IMR-90 (cell line): ENCODE results near the gene KLHL28. TPM values are rescaled to one million over a fixed set of nuclear protein-coding genes. Genes with fewer than 3 reads are reported as not detected.

ENCODE experiments used
- ATAC-seq: fragments of 200-7000 bp; cut with Tn5 transposase; 2 replicates; pipeline ENCODE4 v1.9.1; 2020; ENCODE audit warnings: low read depth, mild to moderate bottlenecking, moderate library complexity
- BruUV-seq: library from RNA; stranded (reverse); fragments of 400-500 nt; replicated peaks from 2 replicates; lab custom pipeline; 2021; lab: Mats Ljungman, UMichigan
- CTCF ChIA-PET: fragments of 300-600 bp; formaldehyde crosslinking; extraction: SDS; loops from one replicate; lab custom pipeline; 2021; ENCODE audit warnings: antibody characterized with exemption; lab: Yijun Ruan, JAX
- POLR2A ChIA-PET: fragments of 300-600 bp; sonication (Branson Sonifier 250); formaldehyde crosslinking; loops from one replicate; lab custom pipeline; 2022; ENCODE audit warnings: antibody characterized with exemption; ENCODE audit not compliant: unreplicated experiment; lab: Charles Lee
- DNase-seq: peaks from one replicate; pipeline ENCODE4 v3.0.0; 2013
- H2AFZ ChIP-seq: replicated peaks from 2 replicates; pipeline ENCODE3; 2013; ENCODE audit warnings: low read length, mild to moderate bottlenecking; ENCODE audit not compliant: poor library complexity
- H2AK5ac ChIP-seq: 2 replicates; pipeline ENCODE4 v1.6.1; 2013; ENCODE audit warnings: low read depth, low read length, inconsistent platforms
- H2AK9ac ChIP-seq: replicated peaks from 2 replicates; pipeline ENCODE3; 2013; ENCODE audit warnings: mild to moderate bottlenecking, low read depth, low read length, moderate library complexity; ENCODE audit not compliant: poor library complexity
- H2BK120ac ChIP-seq: 2 replicates; pipeline ENCODE4 v1.6.1; 2013; ENCODE audit warnings: low read depth, low read length, inconsistent platforms
- H2BK15ac ChIP-seq: 3 replicates; pipeline ENCODE4 v1.6.1; 2013; ENCODE audit warnings: low read depth, low read length, inconsistent platforms
- H2BK20ac ChIP-seq: 2 replicates; pipeline ENCODE4 v1.6.1; 2013; ENCODE audit warnings: low read depth, mild to moderate bottlenecking, inconsistent platforms, low read length, moderate library complexity
- H2BK5ac ChIP-seq: 2 replicates; pipeline ENCODE4 v1.6.1; 2013; ENCODE audit warnings: mild to moderate bottlenecking, low read depth, low read length, inconsistent platforms; ENCODE audit not compliant: poor library complexity, severe bottlenecking
- H3K14ac ChIP-seq: replicated peaks from 2 replicates; pipeline ENCODE4 v1.6.1; 2013; ENCODE audit warnings: low read depth, low read length, inconsistent platforms
- H3K18ac ChIP-seq: 2 replicates; pipeline ENCODE4 v1.6.1; 2013; ENCODE audit warnings: low read depth, low read length, control low read depth
- H3K23ac ChIP-seq: 2 replicates; pipeline ENCODE4 v1.6.1; 2013; ENCODE audit warnings: low read depth, low read length, inconsistent platforms
- H3K27ac ChIP-seq: 2 replicates; pipeline ENCODE4 v1.5.1; 2013; ENCODE audit warnings: mild to moderate bottlenecking, control low read depth, low read length; ENCODE audit not compliant: insufficient read depth
- H3K27me3 ChIP-seq: 2 replicates; pipeline ENCODE4 v1.6.1; 2013; ENCODE audit warnings: low read length; ENCODE audit not compliant: control insufficient read depth, insufficient read depth
- H3K36me3 ChIP-seq: 2 replicates; pipeline ENCODE4 v1.6.1; 2013; ENCODE audit warnings: low read length, mixed read lengths; ENCODE audit not compliant: control insufficient read depth, insufficient read depth
- H3K4ac ChIP-seq: 2 replicates; pipeline ENCODE4 v1.6.1; 2013; ENCODE audit warnings: low read depth, low read length, inconsistent platforms
- H3K4me1 ChIP-seq: 2 replicates; pipeline ENCODE4 v1.6.1; 2013; ENCODE audit warnings: low read length, mixed read lengths; ENCODE audit not compliant: control insufficient read depth, insufficient read depth
- H3K4me2 ChIP-seq: 2 replicates; pipeline ENCODE4 v1.6.1; 2013; ENCODE audit warnings: low read depth, mild to moderate bottlenecking, control low read depth, low read length, moderate library complexity
- H3K4me3 ChIP-seq: 2 replicates; pipeline ENCODE4 v1.5.1; 2013; ENCODE audit warnings: low read depth, mild to moderate bottlenecking, control low read depth, low read length, moderate library complexity; ENCODE audit not compliant: insufficient read depth
- H3K56ac ChIP-seq: 2 replicates; pipeline ENCODE4 v1.6.1; 2013; ENCODE audit warnings: low read length, inconsistent platforms; ENCODE audit not compliant: insufficient read depth; ENCODE audit errors: extremely low read depth
- H3K79me1 ChIP-seq, 2 experiments: 2 replicates each; pipeline ENCODE4 v1.6.1; 2013; ENCODE audit warnings: low read length in 2 of 2, inconsistent platforms in 1 of 2, low read depth in 1 of 2
- H3K9ac ChIP-seq: 2 replicates; pipeline ENCODE4 v1.6.1; 2013; ENCODE audit warnings: low read depth, low read length, control low read depth
- H3K9me1 ChIP-seq: 2 replicates; pipeline ENCODE4 v1.6.1; 2013; ENCODE audit warnings: low read length, inconsistent platforms; ENCODE audit not compliant: insufficient read depth
- H3K9me3 ChIP-seq: 2 replicates; pipeline ENCODE4 v1.6.1; 2013; ENCODE audit warnings: low read length; ENCODE audit not compliant: control insufficient read depth, insufficient read depth
- H4K20me1 ChIP-seq: 2 replicates; pipeline ENCODE4 v1.6.1; 2013; ENCODE audit warnings: low read length, inconsistent platforms; ENCODE audit not compliant: insufficient read depth
- H4K5ac ChIP-seq: 2 replicates; pipeline ENCODE4 v1.6.1; 2013; ENCODE audit warnings: mild to moderate bottlenecking, low read depth, low read length, control low read depth
- H4K8ac ChIP-seq, 2 experiments: 2 replicates each; pipeline ENCODE4 v1.6.1; 2013; ENCODE audit warnings: low read depth in 2 of 2, low read length in 2 of 2, control low read depth in 1 of 2, inconsistent platforms in 1 of 2
- H4K91ac ChIP-seq: 2 replicates; pipeline ENCODE4 v1.6.1; 2013; ENCODE audit warnings: low read depth, low read length, inconsistent platforms; ENCODE audit not compliant: insufficient read depth
- BHLHE40 ChIP-seq: fragments of 150-350 bp; IDR thresholded peaks from 2 replicates; pipeline ENCODE4 v1.6.1; 2016; ENCODE audit warnings: mild to moderate bottlenecking, low read depth, low read length
- WGBS, 2 experiments: methylation state at CpG; one replicate each; pipeline versions ENCODE4 v1.1.5 to v1.1.7; 2013; ENCODE audit warnings: missing lambda C conversion rate in 2 of 2; ENCODE audit not compliant: insufficient read length in 1 of 2; ENCODE audit errors: extremely low coverage in 2 of 2; 5-methylcytosine and 5-hydroxymethylcytosine counted together
- dilution Hi-C: fragments of 300-500 bp; cut with HindIII; formaldehyde crosslinking; loops from one replicate; pipeline ENCODE4 v1.14.3; 2018; ENCODE audit warnings: low sequenced_read_pairs; ENCODE audit not compliant: unreplicated experiment
- in situ Hi-C: fragments of 300-500 bp; cut with MboI; formaldehyde crosslinking; loops from 3 replicates; pipeline ENCODE4 v1.14.3; 2019; ENCODE audit warnings: low sequenced_read_pairs, inconsistent platforms, mixed read lengths
- intact Hi-C: fragments of 100-400 bp; cut with micrococcal nuclease; formaldehyde crosslinking; loops from 2 replicates; pipeline ENCODE4 v1.10.0; 2022
- polyA plus RNA-seq, 3 experiments: library from polyadenylated mRNA; depleted of rRNA; stranded (reverse); fragments of >200 nt; gene quantifications; 2 replicates each; pipeline ENCODE4 v1.2.3, GENCODE V29; 2012; ENCODE audit warnings: low replicate concordance in 1 of 3
- total RNA-seq: library from RNA; depleted of rRNA; stranded (reverse); fragments of >200 nt; gene quantifications from 2 replicates; pipeline ENCODE4 v1.2.3, GENCODE V29; 2012

The KLHL28 gene
- total and polyA plus RNA-seq, 2 of the 4 experiments (the other 2 are of a cell fraction) = 2.9 to 7.7 TPM

DNA sequence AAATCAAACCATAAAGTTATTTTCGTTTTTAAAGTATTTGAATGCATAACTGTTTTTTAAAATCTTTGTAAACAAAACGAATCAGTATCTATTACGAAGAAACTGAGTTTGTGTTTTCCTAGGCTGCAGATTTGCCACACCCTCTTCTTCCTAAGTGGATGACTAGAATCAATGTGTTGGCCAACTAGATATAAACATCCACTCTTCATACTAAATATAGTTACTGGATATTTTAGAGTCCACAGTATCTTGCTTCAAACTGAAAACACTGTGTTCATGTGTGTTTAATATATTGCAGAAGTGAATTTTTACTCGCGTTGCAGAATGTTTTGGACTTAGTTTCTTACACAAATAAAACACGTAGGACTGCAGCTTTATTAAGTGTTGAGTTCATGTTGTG is 63.2 kb downstream of the KLHL28 start:
- Histone ChIP-seq H4K8ac (no peak overlapping the region), H3K9me3 (peaks cover 2% of the 10 kb centered on the region), H2AK9ac (no peak overlapping the region), H3K23ac (peak overlapping the region; percentile 14; the same call in 1 of the 2 replicates), H2BK15ac (no peak overlapping the region), H3K18ac (peak overlapping the region; percentile 69; the same call in 1 of the 2 replicates), H3K9ac (peak overlapping the region; percentile 44; the same call in 1 of the 2 replicates), H2AFZ (no peak overlapping the region), H3K36me3 (peaks cover 4% of the 10 kb centered on the region), H3K56ac (no peak overlapping the region), H2AK5ac (no peak overlapping the region), H3K9me1 (no peaks in the 10 kb centered on the region), H3K4me3 (peak overlapping the region; percentile 96), H3K14ac (no peak overlapping the region), H4K5ac (no peak overlapping the region), H2BK120ac (no peak overlapping the region), H3K27ac (peak overlapping the region; percentile 56; the same call in 1 of the 2 replicates), H3K79me1 (peaks cover 8 to 18% of the 10 kb centered on the region in 2 experiments), H3K27me3 (no peaks in the 10 kb centered on the region), H3K4ac (no peak overlapping the region), H2BK20ac (no peak overlapping the region), H2BK5ac (peak overlapping the region; percentile 97), H3K4me1 (peaks cover 8% of the 10 kb centered on the region), H3K4me2 (peak overlapping the region; percentile 95), H4K20me1 (peaks cover 7% of the 10 kb centered on the region; the same call in 1 of the 2 replicates), H4K91ac (no peak overlapping the region)
- 0 out of 2 replicates have a peak, but pooled peaks have one; percentile 4 for ATAC-seq
- no TSS peak for BruUV-seq
- peak; percentile 61 for DNase-seq
- dilution Hi-C loops (no loop called here), in situ Hi-C loops (no loop called here), intact Hi-C loops (loop anchor here (1.0 to 5.0 kb wide), 2 partner anchors 63 to 354 kb away; partner anchors contain the start of genes KLHL28 and MIS18BP1)
- CTCF ChIA-PET = no interaction called here
- WGBS, 2 experiments = no CpG with 5 or more reads among the region's 6 CpGs
- no peak for TF ChIP-seq BHLHE40
- POLR2A ChIA-PET = no interaction called here
